GM06990 (cell line): ENCODE results near the gene LACRT.

Source experiments
- DNase-seq: peaks from one replicate; pipeline ENCODE4 v3.0.0-alpha.2; 2011; ENCODE audit not compliant: insufficient read length; ENCODE audit errors: extremely low read depth
- H3K27me3 ChIP-seq: replicated peaks from 2 replicates; pipeline ENCODE4 v1.6.0; 2011; ENCODE audit warnings: low read length; ENCODE audit not compliant: control insufficient read depth, insufficient read depth
- H3K36me3 ChIP-seq: 2 replicates; pipeline ENCODE4 v1.5.1; 2011; ENCODE audit warnings: low read length; ENCODE audit not compliant: control insufficient read depth, insufficient read depth
- H3K4me3 ChIP-seq: replicated peaks from 2 replicates; pipeline ENCODE4 v1.5.1; 2011; ENCODE audit warnings: low read depth, mild to moderate bottlenecking, control low read depth, low read length
- TF ChIP-seq, protein P1 (sequence below): IDR thresholded peaks from 2 replicates; pipeline ENCODE4 v1.5.1; 2011; ENCODE audit warnings: low read length, control low read depth, mild to moderate bottlenecking, inconsistent platforms; ENCODE audit not compliant: insufficient read depth, poor library complexity, severe bottlenecking

LACRT gene

DNA sequence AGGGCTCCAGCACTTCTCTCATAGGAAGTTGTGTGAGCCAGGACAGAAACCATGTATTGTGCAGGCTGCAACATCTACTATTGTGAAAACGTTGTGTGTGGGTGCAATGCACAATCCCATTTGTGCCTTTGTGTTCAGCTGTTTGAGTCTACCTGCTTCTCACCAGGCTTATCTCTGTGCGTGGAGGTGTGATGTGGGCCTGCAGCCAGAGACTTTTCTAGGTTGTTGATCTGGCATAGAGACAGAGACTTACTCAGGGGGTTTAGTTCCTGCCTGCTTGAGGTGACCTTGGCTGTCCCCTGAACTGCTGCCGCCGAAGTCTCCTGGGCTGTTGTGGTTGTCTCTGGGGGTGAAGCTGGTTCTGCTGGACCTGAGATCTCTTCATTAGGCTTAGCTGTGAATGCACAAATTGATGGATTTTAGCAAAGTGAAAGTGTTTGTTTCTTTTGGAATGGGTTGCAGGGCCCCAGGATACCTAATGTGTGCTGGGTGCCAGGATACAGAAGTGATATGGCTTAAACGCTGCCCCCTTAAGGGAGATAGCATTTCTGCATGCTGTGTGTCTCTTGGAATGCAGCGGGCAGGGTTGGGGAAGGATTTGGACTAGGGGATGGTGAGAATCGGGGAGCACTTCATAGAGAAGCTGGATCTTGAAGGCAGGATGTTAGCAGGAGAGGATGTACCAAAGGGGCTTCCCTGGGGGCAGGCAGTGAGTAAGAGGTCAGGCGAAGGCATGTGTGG lies 2.5 kb downstream of the LACRT start:
- Histone ChIP-seq H3K4me3 (no peak overlapping the region), H3K36me3 (no peaks in the 10 kb centered on the region), H3K27me3 (peaks cover 2% of the 10 kb centered on the region; the same call in 1 of the 2 replicates)
- no peak for DNase-seq
- TF ChIP-seq, protein P1, sequence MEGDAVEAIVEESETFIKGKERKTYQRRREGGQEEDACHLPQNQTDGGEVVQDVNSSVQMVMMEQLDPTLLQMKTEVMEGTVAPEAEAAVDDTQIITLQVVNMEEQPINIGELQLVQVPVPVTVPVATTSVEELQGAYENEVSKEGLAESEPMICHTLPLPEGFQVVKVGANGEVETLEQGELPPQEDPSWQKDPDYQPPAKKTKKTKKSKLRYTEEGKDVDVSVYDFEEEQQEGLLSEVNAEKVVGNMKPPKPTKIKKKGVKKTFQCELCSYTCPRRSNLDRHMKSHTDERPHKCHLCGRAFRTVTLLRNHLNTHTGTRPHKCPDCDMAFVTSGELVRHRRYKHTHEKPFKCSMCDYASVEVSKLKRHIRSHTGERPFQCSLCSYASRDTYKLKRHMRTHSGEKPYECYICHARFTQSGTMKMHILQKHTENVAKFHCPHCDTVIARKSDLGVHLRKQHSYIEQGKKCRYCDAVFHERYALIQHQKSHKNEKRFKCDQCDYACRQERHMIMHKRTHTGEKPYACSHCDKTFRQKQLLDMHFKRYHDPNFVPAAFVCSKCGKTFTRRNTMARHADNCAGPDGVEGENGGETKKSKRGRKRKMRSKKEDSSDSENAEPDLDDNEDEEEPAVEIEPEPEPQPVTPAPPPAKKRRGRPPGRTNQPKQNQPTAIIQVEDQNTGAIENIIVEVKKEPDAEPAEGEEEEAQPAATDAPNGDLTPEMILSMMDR, result peak; percentile 16

DNA sequence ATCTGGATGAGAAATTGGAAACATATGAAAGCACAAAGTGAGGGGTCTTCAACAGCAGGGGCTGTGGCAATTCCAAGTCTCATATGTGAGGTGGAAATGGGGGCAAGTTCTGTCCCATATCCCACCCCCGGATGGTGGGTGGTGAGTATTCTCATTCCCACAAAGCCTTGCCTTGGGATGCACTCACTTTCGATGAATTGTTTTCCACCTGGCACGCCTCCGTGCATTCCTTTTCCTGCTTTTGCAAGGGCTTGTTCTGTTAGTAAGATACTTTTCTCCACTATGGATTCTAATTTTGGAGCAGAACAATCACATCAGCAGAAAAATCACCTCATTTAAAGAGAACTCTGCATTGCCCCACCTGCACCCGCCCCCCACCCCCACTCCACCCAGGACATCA lies 3.1 kb downstream of the LACRT start:
- TF ChIP-seq, protein P1, result no peak
- peaks cover 2% of the 10 kb centered on the region; the same call in 1 of the 2 replicates for H3K27me3 ChIP-seq
- H3K36me3 ChIP-seq, result no peaks in the 10 kb centered on the region
- DNase-seq, result no peak
- H3K4me3 ChIP-seq, result no peak overlapping the region

DNA sequence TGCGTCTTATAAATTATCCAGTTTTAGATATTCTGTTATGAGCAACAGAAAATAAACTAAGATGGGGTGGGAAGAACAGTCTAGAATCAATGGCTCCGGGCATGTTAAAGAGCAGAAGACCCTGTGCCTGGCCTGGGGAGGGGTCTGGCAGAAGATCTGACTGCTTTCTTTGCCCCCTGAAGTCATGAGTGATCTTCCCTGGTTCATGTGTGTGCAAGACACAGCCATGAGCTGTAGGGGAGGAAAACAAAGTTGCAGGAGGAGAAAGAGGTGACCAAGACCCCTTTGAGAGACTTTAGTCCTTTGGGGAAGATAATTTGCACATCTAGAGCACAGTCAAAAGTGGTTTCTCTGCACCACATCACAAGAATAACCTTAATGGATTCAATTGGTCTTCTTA lies 4.8 kb downstream of the LACRT start:
- Histone ChIP-seq H3K4me3 (no peak overlapping the region), H3K27me3 (peaks cover 2% of the 10 kb centered on the region; the same call in 1 of the 2 replicates), H3K36me3 (no peaks in the 10 kb centered on the region)
- DNase-seq, result no peak
- TF ChIP-seq, protein P1, result no peak

DNA sequence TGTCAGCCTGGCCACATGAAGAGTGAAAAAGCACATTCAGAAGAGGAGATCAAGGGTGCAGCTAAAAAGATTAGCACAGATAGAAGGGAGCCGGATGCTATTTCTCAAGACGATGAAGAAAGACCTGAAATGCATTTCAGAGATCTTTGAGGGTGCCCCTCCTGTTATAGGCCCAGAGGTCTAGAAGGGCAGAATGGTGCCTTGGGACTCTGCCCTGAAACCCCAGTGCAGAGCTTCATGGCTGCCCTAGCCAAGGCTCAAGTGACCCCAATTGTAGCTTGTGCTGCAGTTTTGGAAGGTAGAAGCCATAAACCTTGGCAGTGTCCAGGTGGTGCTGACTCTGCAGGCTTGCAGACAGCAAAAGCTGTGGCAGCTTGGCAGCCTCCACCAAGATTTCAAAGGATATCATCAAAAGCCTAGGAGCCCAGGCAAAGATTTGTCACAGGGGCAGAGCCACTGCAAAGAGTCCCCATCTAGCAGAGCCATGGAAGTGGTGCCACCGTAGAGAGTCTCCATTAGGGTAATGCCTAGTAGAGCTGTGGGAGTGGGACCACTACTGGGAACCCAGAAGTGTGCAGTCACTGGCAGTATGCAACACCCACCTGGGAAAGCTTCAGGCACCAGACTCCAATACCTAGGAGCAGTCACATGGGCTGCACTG lies 6.4 kb downstream of the LACRT start:
- no peak overlapping the region for H3K4me3 ChIP-seq
- no peak for DNase-seq
- H3K36me3 ChIP-seq, result no peaks in the 10 kb centered on the region
- H3K27me3 ChIP-seq, result peaks cover 2% of the 10 kb centered on the region; the same call in 1 of the 2 replicates
- TF ChIP-seq, protein P1, result no peak

DNA sequence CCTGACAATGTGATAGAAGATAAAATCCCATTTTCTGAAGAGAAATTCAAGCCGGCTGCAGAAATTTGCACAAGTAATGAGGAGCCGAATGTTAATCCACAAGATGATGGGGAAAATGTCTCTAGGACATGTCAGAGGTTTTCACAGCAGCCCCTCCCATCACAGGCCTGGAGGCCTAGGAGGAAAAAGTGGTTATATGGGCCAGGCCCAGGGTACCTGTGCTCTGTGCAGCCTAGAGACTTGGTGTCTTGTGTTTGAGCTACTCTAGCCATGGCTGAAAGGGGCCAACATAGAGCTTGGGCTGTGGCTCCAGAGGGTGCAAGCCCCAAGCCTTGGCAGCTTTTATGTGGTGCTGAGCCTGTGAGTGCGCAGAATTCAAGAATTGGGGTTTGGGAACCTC lies 7.4 kb downstream of the LACRT start:
- Histone ChIP-seq H3K4me3 (no peak overlapping the region), H3K36me3 (no peaks in the 10 kb centered on the region), H3K27me3 (no peaks in the 10 kb centered on the region; the same call in 1 of the 2 replicates)
- DNase-seq, result no peak
- TF ChIP-seq, protein P1, result no peak
